Stimulated activated naive CD4-positive, alpha-beta T cell treated with Interleukin-2 at 50 U/mL for 16 hours (primary cell): ENCODE results near the gene INSL3.
A peak's percentile ranks its signal among the peaks of the same experiment; 100 is the strongest.
"Not testable (repeated sequence)": the region's sequence is repeated elsewhere in the genome, so short reads cannot be mapped to it uniquely, and the experiment has no call there.

Experiments
- DNase-seq: peaks from one replicate; lab custom pipeline; 2025; lab: John Stamatoyannopoulos, UW

The INSL3 gene

GRCh38 chr19:17812099-17812498 is 9.2 kb downstream of the INSL3 start:
- no peak for DNase-seq

- DNase-seq = no peak
These were observed 9.6 kb downstream of the INSL3 start for GRCh38 chr19:17811681-17812080.

- no peak for DNase-seq
These were observed 10.2 kb downstream of the INSL3 start for GRCh38 chr19:17811103-17811502.

GRCh38 chr19:17807731-17808316 is 13.5 kb downstream of the INSL3 start:
- DNase-seq = no peak

GRCh38 chr19:17806945-17807344 is 14.4 kb downstream of the INSL3 start:
- no peak for DNase-seq

- DNase-seq = no peak
These were observed 15.9 kb downstream of the INSL3 start for GRCh38 chr19:17805427-17805826.

- no peak for DNase-seq
These were observed 17.9 kb downstream of the INSL3 start for GRCh38 chr19:17803264-17803896.

GRCh38 chr19:17802137-17802858 is 19.0 kb downstream of the INSL3 start:
- DNase-seq = no peak

- not testable (repeated sequence) for DNase-seq
These were observed 22.7 kb downstream of the INSL3 start for GRCh38 chr19:17798599-17798998.

- DNase-seq = peak; percentile 56
These were observed 23.7 kb downstream of the INSL3 start for GRCh38 chr19:17797424-17798201.

GRCh38 chr19:17796838-17797423 is 24.4 kb downstream of the INSL3 start:
- DNase-seq = no peak

- DNase-seq = no peak
These were observed 25.1 kb downstream of the INSL3 start for GRCh38 chr19:17796013-17796837.

- no peak for DNase-seq
These were observed 25.8 kb downstream of the INSL3 start for GRCh38 chr19:17795495-17795856.

GRCh38 chr19:17794731-17795494 is 26.4 kb downstream of the INSL3 start, which contains the start of gene B3GNT3:
B3GNT3 (plus strand) TSS chr19:17795138; CDS start chr19:17807808, 12,670 bp downstream.
- no peak for DNase-seq

- DNase-seq = no peak
These were observed 26.9 kb downstream of the INSL3 start for GRCh38 chr19:17794412-17794730.

- no peak for DNase-seq
These were observed 31.1 kb downstream of the INSL3 start for GRCh38 chr19:17790059-17790780.

- DNase-seq = no peak
These were observed 32.7 kb downstream of the INSL3 start for GRCh38 chr19:17788632-17789031.

GRCh38 chr19:17787274-17787913 is 33.9 kb downstream of the INSL3 start:
- no peak for DNase-seq

GRCh38 chr19:17784201-17785008 is 36.9 kb downstream of the INSL3 start:
- DNase-seq = peak; percentile 56
